ENCODE results near the gene GPI.

The GPI gene

GRCh38 chr19:34402074-34402600 is 37.1 kb downstream of the GPI start:
- TF ChIP-seq GATA3 (IDR thresholded peaks at IDR 0.05; ENCODE audit: low read depth, low read length) (no peak), GATA2 (IDR thresholded peaks at IDR 0.05; ENCODE audit: low read depth, low read length) (no peak)

DNA sequence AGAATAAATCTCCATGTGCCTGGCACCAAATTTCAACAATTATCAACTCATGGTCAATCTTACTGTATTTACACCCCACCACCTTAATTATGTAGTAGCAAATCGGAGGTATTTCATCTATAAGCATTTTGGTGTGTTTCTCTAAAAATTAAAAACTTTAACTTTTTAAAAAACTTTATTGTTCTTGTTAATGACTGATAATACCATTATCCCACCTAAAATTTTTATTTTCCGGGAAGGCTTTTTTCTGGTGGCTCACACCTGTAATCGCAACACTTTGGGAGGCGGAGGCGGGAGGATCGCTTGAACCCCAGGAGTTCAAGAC is 38.8 kb downstream of the GPI start:
- TF ChIP-seq GATA3 (IDR thresholded peaks at IDR 0.05; ENCODE audit: low read depth, low read length) (no peak), GATA2 (IDR thresholded peaks at IDR 0.05; ENCODE audit: low read depth, low read length) (no peak)

DNA sequence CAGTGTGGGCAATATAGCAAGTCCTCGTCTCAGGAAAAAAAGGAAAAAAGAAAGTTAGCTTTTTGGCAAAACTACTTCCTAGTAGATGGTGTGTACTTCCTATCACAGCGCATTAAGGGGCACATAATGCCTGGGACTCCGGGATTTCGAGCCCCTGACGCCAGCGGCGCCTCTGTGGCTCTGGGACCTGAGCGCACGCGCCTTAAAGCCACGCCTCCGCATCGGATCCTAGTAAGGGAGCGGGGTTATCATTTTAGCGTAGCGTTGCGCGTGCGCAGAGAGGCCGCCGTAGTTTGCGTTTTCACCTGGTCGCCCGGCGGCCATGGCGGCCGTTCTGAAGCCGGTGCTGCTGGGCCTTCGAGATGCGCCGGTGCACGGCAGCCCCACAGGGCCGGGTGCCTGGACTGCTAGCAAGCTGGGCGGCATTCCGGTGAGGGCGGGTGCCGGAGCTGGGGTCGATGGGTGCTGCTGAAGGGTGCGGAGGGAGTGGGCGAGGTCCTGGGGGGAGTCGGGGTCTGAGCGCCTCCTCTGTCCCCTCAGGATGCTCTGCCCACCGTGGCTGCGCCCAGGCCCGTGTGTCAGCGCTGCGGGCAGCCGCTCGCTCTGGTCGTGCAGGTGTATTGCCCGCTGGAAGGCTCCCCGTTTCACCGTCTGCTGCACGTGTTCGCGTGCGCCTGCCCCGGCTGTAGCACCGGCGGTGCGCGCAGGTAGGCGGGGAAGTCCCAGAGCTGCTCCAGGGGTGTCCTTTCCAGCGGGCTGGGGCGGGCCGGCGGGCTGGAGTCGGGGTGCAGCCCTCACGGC is 39.3 kb downstream of the GPI start, which contains the start of gene PDCD2L:
Gene PDCD2L (plus strand): TSS at position 291 of the 801 bp plus-strand sequence. CDS start 32 bp downstream, at position 323.
- no peak for TF ChIP-seq GATA2 (IDR thresholded peaks at IDR 0.05; ENCODE audit: low read depth, low read length)
- no peak for TF ChIP-seq GATA3 (IDR thresholded peaks at IDR 0.05; ENCODE audit: low read depth, low read length)

DNA sequence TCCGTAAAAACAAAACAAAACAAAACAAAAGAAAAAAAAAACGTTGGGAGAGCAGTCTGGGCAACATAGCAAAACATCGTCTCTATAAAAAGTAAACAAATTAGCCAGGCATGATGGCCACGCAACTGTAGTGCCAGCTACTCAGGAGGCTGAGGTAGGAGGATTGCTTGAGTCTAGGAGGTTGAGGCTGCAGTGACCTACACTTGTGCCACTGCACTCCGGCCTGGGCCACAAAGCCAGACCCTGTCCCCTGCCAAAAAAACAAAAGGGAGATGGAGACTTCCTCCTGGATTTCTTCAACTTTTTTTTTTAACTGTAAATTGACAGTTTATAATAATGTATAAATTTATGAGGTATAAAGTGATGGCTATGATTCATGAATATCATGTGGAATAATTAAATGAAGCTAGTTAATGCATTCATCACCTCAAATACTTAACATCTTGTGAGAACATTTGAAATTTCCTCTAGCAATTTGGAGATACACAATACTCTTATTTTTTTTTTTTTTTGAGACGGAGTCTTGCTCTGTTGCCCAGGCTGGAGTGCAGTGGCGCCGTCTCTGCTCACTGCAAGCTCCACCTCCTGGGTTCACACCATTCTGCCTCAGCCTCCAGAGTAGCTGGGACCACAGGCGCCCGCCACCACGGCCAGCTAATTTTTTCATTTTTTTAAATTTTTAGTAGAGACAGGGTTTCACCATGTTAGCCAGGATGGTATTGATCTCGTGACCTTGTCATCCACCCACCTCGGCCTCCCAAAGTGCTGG is 41.1 kb downstream of the GPI start:
- TF ChIP-seq GATA3 (IDR thresholded peaks at IDR 0.05; ENCODE audit: low read depth, low read length): no peak
- no peak for TF ChIP-seq GATA2 (IDR thresholded peaks at IDR 0.05; ENCODE audit: low read depth, low read length)

DNA sequence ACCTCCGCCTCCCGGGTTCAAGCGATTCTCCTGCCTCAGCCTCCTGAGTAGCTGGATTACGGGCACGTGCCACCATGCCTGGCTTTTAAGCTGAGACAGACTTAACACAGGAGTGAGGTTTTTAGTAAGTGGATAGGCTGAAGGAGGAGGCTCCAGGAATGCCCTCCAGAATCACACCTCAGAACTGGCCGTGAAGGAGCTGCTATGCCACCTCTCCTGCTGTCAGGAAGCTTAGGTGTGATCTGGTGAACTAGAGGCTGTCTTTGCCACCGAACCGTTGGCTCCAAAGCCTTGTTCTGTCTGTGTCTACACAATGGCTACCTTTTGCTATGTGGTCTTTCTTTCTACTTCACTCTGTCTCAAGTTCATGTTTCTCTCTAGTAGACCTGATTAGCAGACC is 43.4 kb downstream of the GPI start:
- TF ChIP-seq GATA3 (IDR thresholded peaks at IDR 0.05; ENCODE audit: low read depth, low read length) (no peak), GATA2 (IDR thresholded peaks at IDR 0.05; ENCODE audit: low read depth, low read length) (no peak)

- TF ChIP-seq GATA2 (IDR thresholded peaks at IDR 0.05; ENCODE audit: low read depth, low read length): no peak
- TF ChIP-seq GATA3 (IDR thresholded peaks at IDR 0.05; ENCODE audit: low read depth, low read length): no peak
These were observed 44.5 kb downstream of the GPI start for GRCh38 chr19:34409189-34410164.

- TF ChIP-seq GATA3 (IDR thresholded peaks at IDR 0.05; ENCODE audit: low read depth, low read length) (no peak), GATA2 (IDR thresholded peaks at IDR 0.05; ENCODE audit: low read depth, low read length) (no peak)
These were observed 46.2 kb downstream of the GPI start for GRCh38 chr19:34411216-34411615.

DNA sequence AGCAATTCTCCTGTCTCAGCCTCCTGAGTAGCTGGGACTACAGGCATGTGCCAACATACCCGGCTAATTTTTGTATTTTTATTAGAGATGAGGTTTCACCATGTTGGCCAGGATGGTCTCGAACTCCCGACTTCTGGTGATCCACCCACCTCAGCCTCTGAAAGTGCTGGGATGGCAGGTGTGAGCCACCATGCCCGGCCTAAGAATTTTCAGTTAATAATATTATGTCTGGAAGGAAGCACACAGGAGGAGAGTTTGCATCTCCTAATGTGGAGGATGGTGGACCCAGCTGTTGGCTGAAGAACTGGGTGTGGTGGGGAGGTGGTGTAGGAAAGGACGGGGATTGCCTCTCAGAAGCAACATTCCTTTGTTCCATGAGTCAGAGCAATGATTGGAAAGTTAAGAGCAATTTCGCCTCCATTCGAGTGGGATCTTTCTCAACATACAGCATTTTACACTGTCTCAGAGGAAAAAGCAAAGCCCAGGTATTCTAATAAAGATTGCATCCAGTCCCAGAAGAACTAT is 51.1 kb downstream of the GPI start:
- TF ChIP-seq GATA2 (IDR thresholded peaks at IDR 0.05; ENCODE audit: low read depth, low read length) (no peak), GATA3 (IDR thresholded peaks at IDR 0.05; ENCODE audit: low read depth, low read length) (no peak)

GRCh38 chr19:34418300-34418699 is 53.3 kb downstream of the GPI start:
- TF ChIP-seq GATA3 (IDR thresholded peaks at IDR 0.05; ENCODE audit: low read depth, low read length) (no peak), GATA2 (IDR thresholded peaks at IDR 0.05; ENCODE audit: low read depth, low read length) (no peak)

- no peak for TF ChIP-seq GATA3 (IDR thresholded peaks at IDR 0.05; ENCODE audit: low read depth, low read length)
- TF ChIP-seq GATA2 (IDR thresholded peaks at IDR 0.05; ENCODE audit: low read depth, low read length): no peak
These were observed 61.2 kb downstream of the GPI start for GRCh38 chr19:34426096-34426661.

DNA sequence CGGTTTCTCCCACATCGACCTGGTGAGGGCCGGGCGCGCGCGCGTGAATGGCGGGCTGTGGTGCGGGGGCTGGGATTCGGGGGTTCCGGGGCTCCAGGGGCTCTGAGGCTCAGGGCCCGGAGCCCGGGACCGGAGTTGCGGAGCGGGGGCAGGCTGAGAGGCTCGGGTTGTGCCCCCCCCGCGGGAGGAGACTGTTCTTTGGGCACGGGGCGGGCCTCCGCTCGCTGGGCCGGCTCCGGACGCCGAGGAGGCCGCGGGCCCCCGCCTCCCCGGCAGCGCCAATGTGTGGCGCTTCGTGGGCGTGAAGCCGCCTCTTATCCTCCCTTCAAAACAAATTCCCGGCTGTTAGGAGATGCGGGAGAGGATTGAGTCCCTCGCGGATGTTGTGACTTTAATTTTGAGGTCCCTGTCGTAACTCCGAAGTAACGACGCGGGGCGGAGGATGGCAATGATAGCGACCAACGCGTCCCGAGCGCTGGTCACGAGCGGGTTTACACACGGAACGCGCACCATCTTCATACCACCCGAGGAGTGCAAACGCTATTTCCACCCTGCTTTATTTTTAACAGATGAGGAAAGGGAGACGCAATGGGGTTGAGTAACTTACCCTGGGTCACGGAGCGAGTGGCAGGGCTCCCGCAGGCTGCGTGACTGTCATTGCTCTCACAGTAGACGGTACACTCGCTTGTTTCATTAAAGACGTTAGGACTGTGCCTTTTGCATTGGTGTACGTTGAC is 63.7 kb downstream of the GPI start:
- TF ChIP-seq GATA2 (IDR thresholded peaks at IDR 0.05; ENCODE audit: low read depth, low read length) (no peak), GATA3 (IDR thresholded peaks at IDR 0.05; ENCODE audit: low read depth, low read length) (no peak)

DNA sequence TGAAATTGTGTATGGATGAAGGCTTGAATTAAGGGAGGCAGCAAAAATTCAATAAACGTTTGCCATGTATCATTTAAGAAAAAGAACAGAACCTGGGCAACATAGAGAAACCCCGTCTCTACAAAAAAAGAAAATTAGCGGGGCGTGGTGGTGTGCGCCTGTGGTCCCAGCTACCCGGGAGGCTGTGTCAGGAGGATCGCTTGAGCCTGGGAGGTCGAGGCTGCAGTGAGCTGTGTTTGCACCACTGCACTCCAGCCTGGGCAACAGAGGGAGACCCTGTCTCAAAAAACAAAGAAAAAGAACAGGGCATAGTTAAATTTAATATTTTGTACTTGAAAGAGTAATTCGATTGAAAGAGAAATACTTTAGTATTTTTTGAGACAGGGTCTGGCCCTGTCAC is 64.6 kb downstream of the GPI start:
- no peak for TF ChIP-seq GATA3 (IDR thresholded peaks at IDR 0.05; ENCODE audit: low read depth, low read length)
- TF ChIP-seq GATA2 (IDR thresholded peaks at IDR 0.05; ENCODE audit: low read depth, low read length): no peak
